Keratinocyte (primary cell): Measurements from ENCODE around the gene CARM1. TPM values are rescaled to one million over a fixed set of nuclear protein-coding genes. Genes with fewer than 3 reads are reported as not detected.

Experiments used
- DNase-seq: peaks from one replicate; pipeline ENCODE4 v3.0.0-alpha.2; 2011; ENCODE audit warnings: low read depth, missing footprints, low spot score
- FAIRE-seq: peaks from 2 replicates; lab custom pipeline; 2011; peaks lifted over from hg19 to GRCh38; lab: Jason Lieb, UNC
- H2AFZ ChIP-seq: 2 replicates; pipeline ENCODE4 v1.6.0; 2012; ENCODE audit warnings: low read length, control low read depth, inconsistent platforms; ENCODE audit not compliant: control insufficient read depth
- H3K27ac ChIP-seq: 2 replicates; pipeline ENCODE4 v1.5.1; 2011; ENCODE audit warnings: low read length; ENCODE audit not compliant: control insufficient read depth, insufficient read depth
- H3K27me3 ChIP-seq: 3 replicates; pipeline ENCODE4 v1.6.0; 2011; ENCODE audit warnings: low read length; ENCODE audit not compliant: control insufficient read depth, insufficient read depth; ENCODE audit errors: extremely low read depth
- H3K36me3 ChIP-seq, 2 experiments: 2 replicates in 1 of 2; 3 replicates in 1 of 2; pipeline ENCODE4 v1.5.1; 2011; ENCODE audit warnings: low read length in 2 of 2, mild to moderate bottlenecking in 1 of 2; ENCODE audit not compliant: control insufficient read depth in 2 of 2, insufficient read depth in 2 of 2; ENCODE audit errors: extremely low read depth in 1 of 2
- H3K4me1 ChIP-seq: 3 replicates; pipeline ENCODE4 v1.5.1; 2011; ENCODE audit warnings: low read length; ENCODE audit not compliant: control insufficient read depth, insufficient read depth; ENCODE audit errors: extremely low read depth
- H3K4me2 ChIP-seq: 3 replicates; pipeline ENCODE4 v1.6.0; 2011; ENCODE audit warnings: low read depth, low read length; ENCODE audit not compliant: control insufficient read depth, insufficient read depth; ENCODE audit errors: extremely low read depth
- H3K4me3 ChIP-seq, 3 experiments: fragments of 200-600 bp in 1 of 3; sonication (generic) in 1 of 3; 2 replicates in 2 of 3; 3 replicates in 1 of 3; pipeline ENCODE4 v1.5.1; 2011 to 2016; ENCODE audit warnings: low read length in 3 of 3, mild to moderate bottlenecking in 3 of 3, control low read depth in 2 of 3, inconsistent platforms in 1 of 3, low read depth in 1 of 3, mixed read lengths in 1 of 3, mixed run types in 1 of 3, moderate library complexity in 1 of 3; ENCODE audit not compliant: control insufficient read depth in 2 of 3, insufficient read depth in 2 of 3; ENCODE audit errors: extremely low read depth in 1 of 3
- H3K79me2 ChIP-seq: 2 replicates; pipeline ENCODE4 v1.6.0; 2012; ENCODE audit warnings: low read length; ENCODE audit not compliant: control insufficient read depth, insufficient read depth
- H3K9ac ChIP-seq: 3 replicates; pipeline ENCODE4 v1.6.0; 2011; ENCODE audit warnings: low read length; ENCODE audit not compliant: control insufficient read depth, insufficient read depth; ENCODE audit errors: extremely low read depth
- H3K9me1 ChIP-seq: 3 replicates; pipeline ENCODE4 v1.6.0; 2011; ENCODE audit warnings: low read length; ENCODE audit not compliant: control insufficient read depth, insufficient read depth; ENCODE audit errors: extremely low read depth
- H3K9me3 ChIP-seq: 2 replicates; pipeline ENCODE4 v1.5.1; 2012; ENCODE audit warnings: low read depth, low read length; ENCODE audit not compliant: control insufficient read depth
- H4K20me1 ChIP-seq: 3 replicates; pipeline ENCODE4 v1.6.0; 2011; ENCODE audit warnings: low read length; ENCODE audit not compliant: control insufficient read depth, insufficient read depth; ENCODE audit errors: extremely low read depth
- EZH2 ChIP-seq: IDR thresholded peaks from one replicate; pipeline ENCODE4 v1.6.1; 2012; ENCODE audit warnings: inconsistent platforms, mild to moderate bottlenecking, low read length, moderate library complexity
- dilution Hi-C: fragments of 300-500 bp; cut with MboI; formaldehyde crosslinking; loops from one replicate; pipeline ENCODE4 v1.7.0; 2020; ENCODE audit warnings: low sequenced_read_pairs; ENCODE audit not compliant: extremely low pct_ligation_motif_present
- polyA plus RNA-seq, 5 experiments: library from polyadenylated mRNA; depleted of rRNA in 3 of 5; stranded (reverse) in 3 of 5; stranded (forward) in 1 of 5; unstranded in 1 of 5; fragments of >200 nt; gene quantifications; 1 replicate in 1 of 5; 2 replicates in 3 of 5; 3 replicates in 1 of 5; pipeline versions ENCODE4 v1.2.1 to v1.2.3, GENCODE V29; 2011 to 2012; ENCODE audit warnings: missing spikeins in 2 of 5, low read depth in 1 of 5, low replicate concordance in 1 of 5
- TF ChIP-seq, protein P1 (sequence below), 3 experiments: IDR thresholded peaks in 1 of 3; conservative IDR thresholded peaks in 1 of 3; optimal IDR thresholded peaks in 1 of 3; 2 replicates in 2 of 3; 3 replicates in 1 of 3; pipeline versions ENCODE3 to v1.5.1; 2011; ENCODE audit warnings: low read length in 3 of 3, mild to moderate bottlenecking in 3 of 3, moderate library complexity in 2 of 3, control low read depth in 1 of 3, inconsistent platforms in 1 of 3; ENCODE audit not compliant: insufficient read depth in 2 of 3; ENCODE audit errors: extremely low read depth in 1 of 3

The CARM1 gene
- polyA plus RNA-seq, 1 donor (not counting 4 experiments of a cell fraction or from before 2014, with no cell fraction given) = 22.8 TPM

DNA sequence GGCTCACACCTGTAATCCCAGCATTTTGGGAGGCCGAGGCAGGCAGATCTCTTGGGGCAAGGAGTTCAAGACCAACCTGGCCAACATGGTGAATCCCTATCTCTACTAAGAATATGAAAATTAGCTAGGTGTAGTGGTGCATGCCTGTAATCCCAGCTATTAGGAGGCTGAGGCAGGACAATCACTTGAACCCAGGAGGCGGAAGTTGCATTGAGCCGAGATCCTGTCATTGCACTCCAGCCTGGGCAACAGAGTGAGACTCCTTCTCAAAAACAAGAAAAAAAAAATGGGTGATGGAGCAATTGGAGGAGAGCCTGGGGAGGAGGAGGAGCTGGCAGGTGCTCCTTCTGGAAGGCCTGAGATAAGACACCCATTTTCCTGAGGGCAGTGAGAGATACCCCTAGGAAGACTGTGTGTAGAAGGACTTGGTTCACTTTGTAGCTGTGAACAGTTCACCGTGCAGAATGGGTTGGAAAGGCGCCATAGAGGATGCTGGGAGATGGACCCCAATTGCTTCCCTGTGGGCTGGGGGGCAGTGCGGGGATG, 8.7 kb upstream of the CARM1 start:
- Histone ChIP-seq H3K9me3 (no peaks in the 10 kb centered on the region), H3K4me2 (no peak overlapping the region), H2AFZ (no peak overlapping the region), H3K4me3 (no peak overlapping the region), H3K27ac (no peak overlapping the region), H3K9me1 (no peaks in the 10 kb centered on the region), H3K27me3 (no peaks in the 10 kb centered on the region), H4K20me1 (no peaks in the 10 kb centered on the region), H3K9ac (no peak overlapping the region), H3K4me1 (peaks cover 4% of the 10 kb centered on the region), H3K36me3 (no peaks in the 10 kb centered on the region), H3K79me2 (no peaks in the 10 kb centered on the region)
- DNase-seq = no peak
- dilution Hi-C loops = no loop called here
- TF ChIP-seq, protein P1, sequence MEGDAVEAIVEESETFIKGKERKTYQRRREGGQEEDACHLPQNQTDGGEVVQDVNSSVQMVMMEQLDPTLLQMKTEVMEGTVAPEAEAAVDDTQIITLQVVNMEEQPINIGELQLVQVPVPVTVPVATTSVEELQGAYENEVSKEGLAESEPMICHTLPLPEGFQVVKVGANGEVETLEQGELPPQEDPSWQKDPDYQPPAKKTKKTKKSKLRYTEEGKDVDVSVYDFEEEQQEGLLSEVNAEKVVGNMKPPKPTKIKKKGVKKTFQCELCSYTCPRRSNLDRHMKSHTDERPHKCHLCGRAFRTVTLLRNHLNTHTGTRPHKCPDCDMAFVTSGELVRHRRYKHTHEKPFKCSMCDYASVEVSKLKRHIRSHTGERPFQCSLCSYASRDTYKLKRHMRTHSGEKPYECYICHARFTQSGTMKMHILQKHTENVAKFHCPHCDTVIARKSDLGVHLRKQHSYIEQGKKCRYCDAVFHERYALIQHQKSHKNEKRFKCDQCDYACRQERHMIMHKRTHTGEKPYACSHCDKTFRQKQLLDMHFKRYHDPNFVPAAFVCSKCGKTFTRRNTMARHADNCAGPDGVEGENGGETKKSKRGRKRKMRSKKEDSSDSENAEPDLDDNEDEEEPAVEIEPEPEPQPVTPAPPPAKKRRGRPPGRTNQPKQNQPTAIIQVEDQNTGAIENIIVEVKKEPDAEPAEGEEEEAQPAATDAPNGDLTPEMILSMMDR (optimal IDR thresholded peaks at IDR 0.05 in 1 of 3, IDR thresholded peaks at IDR 0.05 in 1 of 3, conservative IDR thresholded peaks at IDR 0.05 in 1 of 3; ENCODE audit: extremely low read depth in 1 of 3, insufficient read depth in 2 of 3, low read length in 3 of 3) = no peak
- TF ChIP-seq EZH2 = no peak
- no peak for FAIRE-seq

DNA sequence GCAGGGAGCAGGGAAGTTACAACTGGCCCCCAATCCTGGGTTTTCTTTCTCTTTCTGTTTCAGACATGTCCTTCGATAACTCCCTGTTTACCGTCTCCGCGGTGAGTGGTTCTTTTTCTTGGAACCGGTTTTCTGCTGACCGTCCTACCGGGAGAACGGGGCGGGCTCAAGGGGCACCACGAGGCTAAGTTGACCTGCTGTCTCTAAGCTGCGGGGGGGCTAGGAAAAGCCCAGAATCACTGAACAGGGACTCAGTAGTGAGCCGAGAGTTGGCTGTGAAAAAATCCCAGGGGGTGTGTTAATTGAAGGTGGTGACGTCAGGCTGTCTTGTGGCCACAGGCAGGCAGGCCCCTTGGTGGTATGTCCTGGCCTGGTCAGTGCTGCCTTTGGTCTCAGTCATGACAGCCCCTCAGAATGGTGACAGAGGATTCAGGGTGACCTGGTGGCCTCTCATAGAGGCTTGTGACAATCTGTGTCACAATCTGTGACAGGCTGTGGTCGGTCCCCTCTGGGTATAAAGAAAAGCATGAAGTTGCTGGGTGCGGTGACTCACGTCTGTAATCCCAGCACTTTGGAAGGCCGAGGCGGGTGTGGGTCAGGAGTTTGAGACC, 8.1 kb upstream of the CARM1 start:
- Histone ChIP-seq H3K4me2 (no peak overlapping the region), H3K36me3 (no peaks in the 10 kb centered on the region), H3K9ac (no peak overlapping the region), H3K9me1 (no peaks in the 10 kb centered on the region), H2AFZ (no peak overlapping the region), H3K9me3 (no peaks in the 10 kb centered on the region), H3K79me2 (no peaks in the 10 kb centered on the region), H3K27ac (no peak overlapping the region), H4K20me1 (no peaks in the 10 kb centered on the region), H3K27me3 (no peaks in the 10 kb centered on the region), H3K4me3 (no peak overlapping the region), H3K4me1 (peaks cover 4% of the 10 kb centered on the region)
- TF ChIP-seq, protein P1 (optimal IDR thresholded peaks at IDR 0.05 in 1 of 3, IDR thresholded peaks at IDR 0.05 in 1 of 3, conservative IDR thresholded peaks at IDR 0.05 in 1 of 3; ENCODE audit: extremely low read depth in 1 of 3, insufficient read depth in 2 of 3, low read length in 3 of 3) = no peak
- TF ChIP-seq EZH2 = no peak
- DNase-seq (no peak), FAIRE-seq (no peak)
- dilution Hi-C loops = no loop called here
